Heart right ventricle (tissue), 16 donors: ENCODE results near the gene ZCCHC3. TPM values are rescaled to one million over a fixed set of nuclear protein-coding genes. Genes with fewer than 3 reads are reported as not detected.

Experiments used
- ATAC-seq, 8 donors: fragments of 200-7000 bp; cut with Tn5 transposase; one replicate each; pipeline ENCODE4 v1.9.1; 2020; ENCODE audit warnings: mild to moderate bottlenecking in 8 of 8, moderate library complexity in 8 of 8, moderate number of reproducible peaks in 1 of 8
- DNase-seq, 2 donors: peaks; one replicate each; pipeline ENCODE4 v3.0.0-alpha.2; 2020
- H3K27ac ChIP-seq, 10 donors: fragments of 200-600 bp; sonication (generic) in 2 of 10; one replicate each; pipeline versions ENCODE4 v1.5.0 to v1.8.0; 2020 to 2022; ENCODE audit warnings: mild to moderate bottlenecking in 3 of 10
- H3K27me3 ChIP-seq, 7 donors: fragments of 200-600 bp; one replicate each; pipeline ENCODE4 v1.8.0; 2021 to 2022; ENCODE audit warnings: mild to moderate bottlenecking in 2 of 7
- H3K36me3 ChIP-seq, 9 donors: fragments of 200-600 bp; sonication (generic) in 1 of 9; one replicate each; pipeline versions ENCODE4 v1.5.0 to v1.8.0; 2020 to 2022; ENCODE audit warnings: mild to moderate bottlenecking in 2 of 9
- H3K4me1 ChIP-seq, 9 donors: fragments of 200-600 bp; sonication (generic) in 1 of 9; one replicate each; pipeline versions ENCODE4 v1.5.0 to v1.8.0; 2020 to 2022; ENCODE audit warnings: mild to moderate bottlenecking in 4 of 9
- H3K4me3 ChIP-seq, 10 donors: fragments of 200-600 bp; sonication (generic) in 2 of 10; one replicate each; pipeline versions ENCODE4 v1.5.0 to v1.8.0; 2020 to 2022; ENCODE audit warnings: mild to moderate bottlenecking in 7 of 10, moderate library complexity in 2 of 10
- H3K9me3 ChIP-seq, 11 donors: fragments of 200-600 bp in 10 of 11; sonication (generic) in 2 of 11; one replicate each; pipeline versions ENCODE4 v1.5.0 to v1.8.0; 2013 to 2022; ENCODE audit warnings: mild to moderate bottlenecking in 2 of 11, control low read depth in 1 of 11, moderate library complexity in 1 of 11
- WGBS, 2 donors: extraction: QIAGEN DNeasy Blood & Tissue Kit; methylation state at CpG; one replicate each; pipeline ENCODE4 v1.1.7; 2013; ENCODE audit warnings: inconsistent platforms in 1 of 2; 5-methylcytosine and 5-hydroxymethylcytosine counted together
- intact Hi-C, 10 donors: fragments of 100-400 bp; cut with DNase I; formaldehyde crosslinking; loops; one replicate each; pipeline versions ENCODE4 v1.11.1 to v1.14.2; 2022
- polyA plus RNA-seq, 2 donors: library from polyadenylated mRNA; stranded (reverse); fragments of 200-250 nt; gene quantifications; one replicate each; pipeline ENCODE4 v1.2.3, GENCODE V29; 2013
- total RNA-seq, 10 donors: library from RNA; stranded (reverse); fragmentation: NEBNext Ultra II Directional in 3 of 10; extraction: Animal tissue kit (Norgen Biotek cat#: 25700) in 3 of 10; gene quantifications; one replicate each; pipeline versions ENCODE4 v1.2.1 to v1.2.4, GENCODE V29; 2021 to 2023
- TF ChIP-seq, protein P1 (sequence below), 9 donors: fragments of 200-600 bp; sonication (generic) in 2 of 9; IDR thresholded peaks; one replicate each; pipeline versions ENCODE4 v1.5.0 to v1.8.0; 2021 to 2022; ENCODE audit warnings: antibody characterized with exemption in 9 of 9, mild to moderate bottlenecking in 5 of 9, moderate library complexity in 1 of 9
- donor health status: Arrhythmogenic right ventricular cardiomyopathy.
- donor health status: ischemic (EF 13 %, LVEDD 7.1; RV severe dilation, severe dysfunction).
- donor health status: healthy with polysubstance abuse.
- donor health status: DM: no; HTN: yes; CAD: no.
- donor health status: DM: no; HTN: no; CAD: no.
- donor health status: ischemic (EF 25% LVEDD 6.9; RV normal size, moderate dysfunction).
- donor health status: ischemic (EF 25% LVEDD 5.7; RV mildly dilated, moderate dysfunction).
- donor health status: healthy.
- donor health status: DM: yes; HTN: yes; CAD: no.
- donor health status: Ischemic cardiomyopathy.
- donor health status: ischemic (EF 35%, LVEDD 5.7; RV mildly dilated, moderate dysfunction).
- donor health status: nonischemic (EF 11% LVEDD 7.7; RV severe dilation, severe dysfunction).
- donor health status: DM: yes; HTN: yes; CAD: no.
- donor health status: PGD.
- donor health status: ischemic (EF 29% LVEDD 5.4; RV normal size, mild dysfunction).
- donor health status: nonischemic (EF 23%, LVEDD 6.1; RV moderate dilation, normal function).

The ZCCHC3 gene
- total and polyA plus RNA-seq, 12 donors, result 7.7 to 12.8 (median 10.5) TPM

DNA sequence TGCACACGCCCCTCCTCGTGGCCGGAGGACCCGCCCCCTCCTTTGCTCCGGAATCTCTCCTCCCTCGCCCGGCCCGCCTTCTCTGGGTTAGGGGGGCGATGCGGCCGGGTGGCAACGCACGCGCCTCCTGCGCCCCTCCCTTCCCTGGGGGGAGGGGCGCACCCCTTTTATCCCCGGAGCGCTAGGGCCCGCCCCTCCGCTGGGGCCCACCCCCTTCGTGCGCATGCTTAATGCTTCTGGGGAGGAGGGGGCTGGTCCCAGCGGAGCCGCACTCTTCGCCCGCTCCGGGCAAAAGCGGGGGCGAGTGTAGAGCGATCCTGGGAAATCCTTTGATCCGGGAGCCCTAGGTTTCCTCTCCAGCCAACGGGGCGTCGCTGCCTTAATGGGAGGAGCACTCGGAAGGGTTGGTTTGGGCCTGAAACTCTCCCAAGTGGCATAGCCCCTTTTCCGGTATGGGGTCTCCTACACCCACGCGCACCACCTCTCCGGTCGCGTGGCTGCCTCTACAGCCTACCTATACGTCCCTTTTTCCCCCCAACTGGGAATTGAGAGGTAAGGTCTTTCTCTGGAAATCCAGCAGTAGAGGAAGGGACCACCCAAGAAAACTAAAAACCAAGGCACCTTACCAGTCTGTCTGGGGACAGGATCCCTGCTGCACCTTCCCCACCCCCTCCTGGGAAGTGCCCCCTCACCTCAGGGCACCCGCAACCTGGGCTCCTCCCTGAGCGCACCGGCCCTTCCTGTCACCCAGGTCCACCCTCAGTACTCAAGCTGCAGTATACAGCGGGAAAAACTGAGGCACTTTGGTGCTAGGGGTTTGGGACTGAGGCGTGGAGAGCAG is 30.0 kb downstream of the ZCCHC3 start:
- 6% methylated on average over 39 to 47 of the region's 47 CpGs for WGBS, 2 donors
- intact Hi-C loops, result loop anchor here in 4 of 10 donors (1.0 to 10.0 kb wide), 4 partner anchors 29 to 60 kb away; no protein-coding TSS in a partner anchor
- ATAC-seq, result peak; percentile 34 to 71 (median 66)
- Histone ChIP-seq H3K27me3 (peaks cover 0 to 9% (median 0%) of the 10 kb centered on the region in 7 donors), H3K4me1 (peaks cover 5 to 57% (median 27%) of the 10 kb centered on the region in 9 donors), H3K27ac (peak overlapping the region in 9 of 10 donors; percentile 58 to 97 (median 86)), H3K36me3 (no peaks in the 10 kb centered on the region), H3K9me3 (no peaks in the 10 kb centered on the region), H3K4me3 (peak overlapping the region in 9 of 10 donors; percentile 50 to 83 (median 73))
- TF ChIP-seq, protein P1, sequence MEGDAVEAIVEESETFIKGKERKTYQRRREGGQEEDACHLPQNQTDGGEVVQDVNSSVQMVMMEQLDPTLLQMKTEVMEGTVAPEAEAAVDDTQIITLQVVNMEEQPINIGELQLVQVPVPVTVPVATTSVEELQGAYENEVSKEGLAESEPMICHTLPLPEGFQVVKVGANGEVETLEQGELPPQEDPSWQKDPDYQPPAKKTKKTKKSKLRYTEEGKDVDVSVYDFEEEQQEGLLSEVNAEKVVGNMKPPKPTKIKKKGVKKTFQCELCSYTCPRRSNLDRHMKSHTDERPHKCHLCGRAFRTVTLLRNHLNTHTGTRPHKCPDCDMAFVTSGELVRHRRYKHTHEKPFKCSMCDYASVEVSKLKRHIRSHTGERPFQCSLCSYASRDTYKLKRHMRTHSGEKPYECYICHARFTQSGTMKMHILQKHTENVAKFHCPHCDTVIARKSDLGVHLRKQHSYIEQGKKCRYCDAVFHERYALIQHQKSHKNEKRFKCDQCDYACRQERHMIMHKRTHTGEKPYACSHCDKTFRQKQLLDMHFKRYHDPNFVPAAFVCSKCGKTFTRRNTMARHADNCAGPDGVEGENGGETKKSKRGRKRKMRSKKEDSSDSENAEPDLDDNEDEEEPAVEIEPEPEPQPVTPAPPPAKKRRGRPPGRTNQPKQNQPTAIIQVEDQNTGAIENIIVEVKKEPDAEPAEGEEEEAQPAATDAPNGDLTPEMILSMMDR (IDR thresholded peaks at IDR 0.05), result no peak
- DNase-seq, result peak; percentile 81 to 88

DNA sequence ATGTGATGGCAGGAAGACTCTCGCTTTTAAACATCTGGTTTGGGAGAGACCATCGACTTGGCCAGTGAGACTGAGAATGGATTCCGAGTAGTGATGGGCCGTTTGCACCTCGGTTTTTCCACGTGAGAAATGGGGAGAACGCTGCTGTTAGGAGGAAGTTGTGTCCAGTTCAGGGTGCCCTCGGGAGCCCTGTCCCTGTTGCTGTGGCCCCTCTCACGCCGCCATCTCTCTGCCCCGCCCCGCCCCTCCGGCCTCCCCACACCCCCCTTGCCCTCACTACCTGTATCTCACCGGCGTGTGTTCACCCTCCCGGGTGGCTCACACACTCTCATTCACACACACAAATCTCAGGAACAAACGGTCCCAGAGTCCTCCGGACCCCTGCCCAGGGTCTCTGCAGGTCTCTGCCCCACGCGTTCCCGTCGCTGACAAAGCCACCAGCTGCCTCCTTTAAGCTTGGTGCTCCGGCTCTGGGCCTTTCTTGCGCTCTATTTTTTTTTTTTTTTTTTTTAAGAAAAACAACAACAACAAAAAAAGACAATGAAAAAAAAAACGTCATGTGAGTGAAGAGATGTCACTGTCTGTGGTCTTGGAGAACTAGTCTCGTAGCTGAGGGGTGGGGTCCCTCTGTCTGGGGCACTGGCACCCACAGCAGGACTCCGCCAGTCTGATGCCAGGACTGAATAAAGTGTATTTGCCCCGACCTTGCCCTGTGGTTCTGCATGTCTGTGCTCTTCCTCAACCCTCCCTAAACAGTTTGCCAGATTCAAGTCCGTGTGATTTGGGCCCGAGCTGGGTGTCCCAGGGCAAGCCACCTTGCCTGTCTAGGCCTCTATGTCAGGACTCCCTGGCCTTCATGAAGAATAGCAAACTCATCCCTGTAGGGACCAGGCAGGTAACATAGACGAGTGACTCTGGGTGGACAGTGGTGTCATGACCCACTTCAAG is 30.9 kb downstream of the ZCCHC3 start:
- WGBS, 2 donors, result 41 to 51% methylated on average over 31 of the region's 31 CpGs
- Histone ChIP-seq H3K4me1 (peaks cover 5 to 57% (median 27%) of the 10 kb centered on the region in 9 donors), H3K36me3 (no peaks in the 10 kb centered on the region), H3K27ac (peak overlapping the region in 8 of 10 donors; percentile 61 to 97 (median 89)), H3K27me3 (peaks cover 0 to 9% (median 0%) of the 10 kb centered on the region in 7 donors), H3K4me3 (peak overlapping the region in 8 of 10 donors; percentile 69 to 83 (median 74)), H3K9me3 (no peaks in the 10 kb centered on the region)
- intact Hi-C loops, result loop anchor here in 4 of 10 donors (1.0 to 10.0 kb wide), 4 partner anchors 28 to 61 kb away; no protein-coding TSS in a partner anchor
- ATAC-seq (no peak), DNase-seq (no peak)
- TF ChIP-seq, protein P1 (IDR thresholded peaks at IDR 0.05), result no peak

DNA sequence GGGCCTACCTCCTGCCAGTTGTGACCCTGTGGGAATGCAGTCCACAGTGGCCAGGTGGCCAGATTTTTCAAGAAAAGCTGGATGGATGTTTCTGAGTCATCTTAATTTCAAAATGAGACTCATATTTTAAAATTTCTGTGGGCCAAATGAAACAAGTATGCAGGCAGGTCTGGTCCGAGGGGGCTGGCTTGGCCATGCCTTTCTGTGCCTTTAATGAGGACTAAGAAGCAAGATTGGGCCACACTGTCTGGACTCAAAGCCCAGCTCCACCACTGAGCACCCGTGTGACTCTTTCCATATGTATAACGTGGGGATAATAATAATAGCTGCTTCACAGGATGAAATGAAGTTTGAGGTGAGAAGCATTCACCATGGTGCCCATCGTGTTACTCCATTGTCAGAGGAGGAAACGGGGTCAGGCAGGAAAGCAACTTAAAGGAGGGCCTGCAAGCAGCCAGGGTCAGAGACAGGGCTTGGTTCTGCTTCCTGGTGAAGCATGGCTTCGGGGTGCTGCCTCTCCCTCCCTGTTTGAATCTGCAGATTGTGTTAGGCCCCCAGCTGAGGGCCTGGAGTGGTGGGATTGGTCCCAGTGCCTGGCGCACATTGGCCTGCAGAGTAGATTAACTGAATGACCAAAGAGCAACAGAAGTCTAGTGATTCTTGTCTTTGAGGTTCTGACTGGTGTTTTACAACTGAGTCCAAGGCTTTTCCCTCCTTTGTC is 31.8 kb downstream of the ZCCHC3 start:
- Histone ChIP-seq H3K9me3 (no peaks in the 10 kb centered on the region), H3K4me3 (no peak overlapping the region), H3K27ac (peak overlapping the region in 6 of 10 donors; percentile 12 to 94 (median 35)), H3K36me3 (peaks cover 0 to 2% (median 0%) of the 10 kb centered on the region in 9 donors), H3K27me3 (peaks cover 0 to 9% (median 0%) of the 10 kb centered on the region in 7 donors), H3K4me1 (peaks cover 3 to 49% (median 23%) of the 10 kb centered on the region in 9 donors)
- TF ChIP-seq, protein P1 (IDR thresholded peaks at IDR 0.05), result no peak
- DNase-seq (no peak), ATAC-seq (no peak)
- intact Hi-C loops, result loop anchor here in 4 of 10 donors (1.0 to 10.0 kb wide), 4 partner anchors 27 to 62 kb away; no protein-coding TSS in a partner anchor
- 53 to 55% methylated on average over 7 of the region's 7 CpGs for WGBS, 2 donors
